Umbilical cord (tissue), 2 donors: ENCODE results near the gene GATAD2A. TPM values are rescaled to one million over a fixed set of nuclear protein-coding genes. Genes with fewer than 3 reads are reported as not detected.
A peak's percentile ranks its signal among the peaks of the same experiment; 100 is the strongest.

ENCODE experiments used
- DNase-seq: peaks from one replicate; pipeline ENCODE4 v3.0.0-alpha.2; 2015; ENCODE audit warnings: low spot score
- total RNA-seq: library from RNA; depleted of rRNA; stranded (reverse); fragments of >200 nt; gene quantifications from one replicate; pipeline ENCODE4 v1.2.3, GENCODE V29; 2014; ENCODE audit warnings: low replicate concordance; ENCODE audit not compliant: insufficient read depth

GATAD2A gene
- total RNA-seq, 1 donor from 2014 or later = 10.4 TPM

DNA sequence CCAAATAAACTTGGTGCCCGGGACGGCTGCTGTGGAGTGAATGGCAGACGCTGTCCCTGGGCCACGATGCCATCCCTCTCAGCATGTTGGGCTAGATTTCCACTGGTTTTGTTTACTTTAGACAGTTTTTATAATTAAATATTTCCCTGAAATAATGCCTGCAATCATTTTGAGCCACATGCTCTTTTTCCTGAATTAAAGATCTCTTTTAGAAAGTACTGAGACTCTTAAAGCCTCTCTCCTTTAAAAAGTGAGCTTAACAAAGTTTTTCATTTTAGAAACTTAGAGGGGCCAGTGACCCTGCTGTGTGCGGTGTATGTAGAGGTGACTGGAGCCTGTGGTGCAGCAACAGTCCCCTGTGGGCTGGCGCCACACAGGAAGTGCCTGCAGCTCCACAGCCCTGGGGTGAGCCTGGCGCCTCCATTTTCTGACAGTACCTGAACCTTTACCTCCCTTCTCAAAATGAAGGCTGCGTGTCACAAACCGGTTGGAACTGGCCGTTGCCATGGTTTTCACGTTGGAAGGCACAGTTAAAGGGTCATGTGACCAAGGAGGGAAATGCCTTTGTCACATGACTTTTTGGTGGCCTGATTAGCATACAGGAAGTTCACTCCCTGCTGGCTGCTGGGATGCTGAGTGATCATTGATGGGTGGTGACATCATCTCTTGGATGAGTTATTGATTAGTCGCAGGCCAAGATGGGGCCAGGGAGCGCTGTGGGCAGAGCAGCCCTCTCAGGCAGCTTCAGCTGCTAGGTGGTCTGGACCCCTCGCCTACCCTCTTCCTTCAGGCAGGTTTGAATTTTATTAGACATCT is 83.6 kb downstream of the GATAD2A start:
- peak; percentile 95 for DNase-seq

DNA sequence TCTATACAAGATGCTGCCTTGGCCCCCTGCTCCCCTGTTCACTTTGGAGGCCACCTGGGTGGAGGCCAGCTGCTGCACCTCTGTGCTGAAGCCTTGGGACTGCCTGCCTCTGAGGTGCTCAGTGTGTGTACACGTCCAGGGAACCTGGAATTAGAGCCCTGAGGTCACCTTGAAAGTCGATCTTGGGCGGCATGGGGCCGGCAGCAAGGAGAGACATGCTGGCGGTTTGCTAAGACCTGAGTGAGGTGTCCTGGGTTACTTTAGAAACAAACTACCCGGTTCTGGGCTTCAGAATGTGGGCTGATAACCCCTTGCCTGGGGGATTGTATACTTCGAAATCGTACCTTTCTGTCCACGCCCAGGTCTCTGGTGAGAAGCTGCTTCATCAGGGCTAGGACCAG is 84.3 kb downstream of the GATAD2A start:
- no peak for DNase-seq

DNA sequence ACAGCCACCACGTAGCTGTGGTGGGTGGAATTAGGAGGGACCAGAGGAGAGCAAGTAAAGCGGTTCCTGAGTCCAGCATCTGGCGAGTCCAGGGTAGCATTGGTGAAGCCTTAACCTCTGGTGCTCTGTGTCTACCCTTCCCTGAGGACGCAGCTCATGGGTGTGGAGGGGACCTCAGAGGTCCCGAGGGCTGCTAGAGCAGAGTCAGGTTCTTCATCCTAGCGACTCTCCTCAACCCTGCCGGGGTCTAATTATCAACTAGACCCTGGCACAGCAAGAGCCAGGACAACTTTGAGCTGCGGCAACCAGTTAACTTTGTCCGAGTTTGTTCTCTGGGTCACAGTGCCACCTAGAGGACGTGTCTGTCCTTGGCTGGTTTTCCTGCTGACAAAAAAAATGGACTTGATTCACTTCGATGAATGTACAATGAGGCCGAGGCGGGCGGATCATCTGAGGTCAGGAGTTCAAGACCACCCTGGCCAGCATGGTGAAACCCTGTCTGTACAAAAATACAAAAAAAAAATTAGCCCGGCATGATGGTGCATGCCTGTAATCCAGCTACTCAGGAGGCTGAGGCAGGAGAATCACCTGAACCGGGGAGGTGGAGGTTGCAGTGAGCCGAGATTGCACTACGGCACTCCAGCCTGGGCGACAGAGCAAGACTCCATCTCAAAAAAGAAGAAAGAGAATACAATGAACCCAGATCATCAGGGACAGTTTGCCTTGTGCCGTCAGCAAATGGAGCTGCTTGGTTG is 84.9 kb downstream of the GATAD2A start:
- peak; percentile 87 for DNase-seq

DNA sequence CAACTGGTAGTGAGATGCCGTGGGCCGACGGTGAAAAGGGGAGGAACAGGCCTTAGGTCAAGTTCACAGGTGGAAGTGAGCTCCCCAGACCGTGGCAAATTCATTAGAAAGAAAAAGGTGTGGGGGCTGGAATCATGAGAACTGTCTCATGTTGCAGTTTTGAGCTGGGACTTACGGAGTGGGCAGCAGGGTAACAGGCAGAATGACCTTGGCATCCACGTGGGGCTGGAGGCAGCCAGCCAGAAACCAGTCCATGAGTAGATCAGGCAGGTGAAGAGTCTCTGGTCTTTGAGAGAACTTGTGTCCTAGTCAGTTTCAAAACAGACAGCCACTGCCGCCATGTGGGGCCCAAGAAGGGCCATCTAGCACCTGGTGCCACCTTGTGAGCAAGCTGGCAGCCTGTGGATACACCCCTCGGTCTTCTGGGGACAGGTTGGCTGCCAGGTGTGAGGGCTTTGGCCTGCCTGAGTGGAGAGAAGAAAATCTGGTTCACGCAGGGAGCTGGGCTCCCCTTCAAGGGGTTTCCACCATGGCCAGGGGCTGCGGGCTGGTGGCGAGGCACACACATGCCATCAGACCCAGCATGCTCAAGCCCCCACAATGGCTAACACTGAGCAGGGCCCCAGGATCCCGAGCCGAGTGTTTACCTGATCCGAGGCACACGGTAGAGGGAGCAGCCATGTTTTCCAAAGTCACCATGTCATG is 86.0 kb downstream of the GATAD2A start:
- DNase-seq = no peak

DNA sequence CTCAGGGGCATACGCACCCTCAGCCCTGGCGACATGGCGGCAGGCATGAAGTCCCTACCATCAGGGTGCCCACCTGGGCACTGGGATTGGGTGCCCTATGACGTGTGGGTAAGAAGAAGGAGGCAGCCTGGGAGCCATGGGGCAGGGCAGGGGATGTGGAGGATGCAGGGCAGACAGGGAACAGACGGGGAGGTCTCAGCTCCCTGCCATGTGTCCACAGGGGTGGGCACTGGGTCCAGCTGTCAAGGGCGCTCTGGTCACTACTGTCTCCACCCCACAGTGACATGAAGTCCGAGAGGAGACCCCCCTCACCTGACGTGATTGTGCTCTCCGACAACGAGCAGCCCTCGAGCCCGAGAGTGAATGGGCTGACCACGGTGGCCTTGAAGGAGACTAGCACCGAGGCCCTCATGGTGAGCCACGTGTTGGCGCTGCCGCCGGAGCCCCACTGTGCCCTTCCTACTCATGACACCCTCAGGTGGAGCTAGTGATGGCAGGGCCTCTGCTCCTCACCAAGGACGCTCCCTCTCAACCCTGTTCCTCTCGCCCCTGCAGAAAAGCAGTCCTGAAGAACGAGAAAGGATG is 86.6 kb downstream of the GATAD2A start:
- DNase-seq = no peak

DNA sequence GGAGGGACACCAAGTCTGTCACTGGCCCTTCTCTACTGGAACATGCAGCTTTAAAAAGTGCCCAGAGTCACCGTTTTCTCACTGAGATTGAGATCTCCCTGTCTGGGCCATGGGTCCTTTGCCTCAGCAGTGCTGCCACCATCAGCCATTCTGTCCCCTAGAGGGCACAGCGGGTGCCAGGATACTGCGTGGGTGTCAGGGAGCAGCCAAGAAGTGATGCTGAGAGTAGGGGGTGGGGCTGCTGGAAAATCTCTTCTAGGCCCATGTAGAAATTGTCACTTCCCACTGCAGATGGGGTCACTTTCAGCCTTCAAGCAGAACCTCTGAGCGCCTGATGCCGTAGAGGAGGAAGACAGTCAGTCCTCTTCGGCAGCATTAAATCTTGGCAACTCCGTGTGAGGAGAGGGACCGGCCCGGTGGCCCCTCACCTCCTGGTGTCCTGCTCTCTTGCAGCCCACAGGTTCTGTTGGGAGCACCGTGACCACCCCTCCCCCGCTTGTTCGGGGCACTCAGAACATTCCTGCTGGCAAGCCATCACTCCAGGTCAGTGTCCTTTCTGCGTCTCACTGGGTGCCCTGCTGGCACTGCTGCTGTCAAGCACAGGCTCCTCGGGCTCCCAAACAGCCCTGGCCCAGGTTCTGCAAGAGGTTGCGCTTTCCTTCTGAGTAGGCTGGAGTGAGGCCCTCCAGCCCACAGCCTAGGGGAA is 88.5 kb downstream of the GATAD2A start:
- DNase-seq = no peak

DNA sequence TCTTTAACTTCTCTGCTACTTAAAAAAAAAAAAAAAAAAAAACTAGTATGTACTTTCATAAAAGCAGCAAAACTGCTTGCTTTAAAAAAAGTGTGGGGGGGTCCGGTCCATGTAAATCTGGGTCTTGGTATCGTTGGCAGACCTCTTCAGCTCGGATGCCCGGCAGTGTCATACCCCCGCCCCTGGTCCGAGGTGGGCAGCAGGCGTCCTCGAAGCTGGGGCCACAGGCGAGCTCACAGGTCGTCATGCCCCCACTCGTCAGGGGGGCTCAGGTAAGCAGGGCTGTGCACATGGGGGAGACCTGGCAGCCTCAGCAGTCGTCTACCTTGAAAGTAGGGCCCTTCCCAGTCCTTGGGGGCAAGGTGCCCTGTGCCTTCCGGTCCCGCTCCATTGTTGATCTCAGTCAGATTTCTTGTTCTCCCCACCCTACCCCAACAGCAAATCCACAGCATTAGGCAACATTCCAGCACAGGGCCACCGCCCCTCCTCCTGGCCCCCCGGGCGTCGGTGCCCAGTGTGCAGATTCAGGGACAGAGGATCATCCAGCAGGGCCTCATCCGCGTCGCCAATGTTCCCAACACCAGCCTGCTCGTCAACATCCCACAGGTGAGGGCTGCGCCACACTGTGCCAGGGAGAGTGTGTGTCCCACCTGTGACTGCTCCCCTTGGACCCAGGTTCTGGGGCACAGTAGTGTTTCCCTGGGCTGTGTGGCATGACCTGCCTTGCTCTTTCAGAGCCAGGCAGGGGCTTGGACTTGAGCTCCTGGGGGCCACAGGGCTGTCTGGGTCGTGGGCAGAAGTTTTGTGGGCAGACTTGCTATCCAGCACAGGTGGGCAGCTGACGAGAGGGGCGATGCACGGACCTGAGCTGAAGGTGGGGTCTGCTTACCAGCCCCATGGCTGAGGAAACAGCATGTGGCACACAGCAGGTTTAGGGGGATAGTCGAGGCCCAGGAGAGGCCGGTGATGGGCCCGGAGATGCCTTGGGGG is 90.4 kb downstream of the GATAD2A start:
- DNase-seq = no peak

DNA sequence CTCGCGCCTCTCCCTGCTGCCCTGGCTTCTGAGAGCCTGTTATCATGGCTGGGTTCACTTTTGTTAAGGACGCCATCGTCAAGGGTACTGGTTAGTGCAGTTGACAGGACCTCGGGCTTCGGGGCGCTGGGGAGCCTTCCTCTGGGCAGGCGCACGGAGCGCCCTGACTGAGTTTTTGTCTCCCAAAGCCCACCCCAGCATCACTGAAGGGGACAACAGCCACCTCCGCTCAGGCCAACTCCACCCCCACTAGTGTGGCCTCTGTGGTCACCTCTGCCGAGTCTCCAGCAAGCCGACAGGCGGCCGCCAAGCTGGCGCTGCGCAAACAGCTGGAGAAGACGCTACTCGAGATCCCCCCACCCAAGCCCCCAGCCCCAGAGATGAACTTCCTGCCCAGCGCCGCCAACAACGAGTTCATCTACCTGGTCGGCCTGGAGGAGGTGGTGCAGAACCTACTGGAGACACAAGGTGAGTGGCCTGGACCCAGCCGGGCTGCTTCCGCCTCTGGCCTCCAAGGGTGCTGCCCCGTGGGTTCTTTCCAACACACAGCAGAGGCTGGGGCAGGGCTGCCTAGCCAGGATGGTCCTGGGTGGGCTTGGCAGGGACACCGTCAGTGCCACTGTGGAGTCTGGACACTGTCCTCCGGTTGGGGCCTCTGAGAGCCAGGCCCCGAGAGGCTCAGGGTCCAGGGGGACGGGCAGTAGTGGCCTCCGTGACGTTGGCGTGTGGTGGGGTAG is 92.9 kb downstream of the GATAD2A start:
- DNase-seq = no peak

DNA sequence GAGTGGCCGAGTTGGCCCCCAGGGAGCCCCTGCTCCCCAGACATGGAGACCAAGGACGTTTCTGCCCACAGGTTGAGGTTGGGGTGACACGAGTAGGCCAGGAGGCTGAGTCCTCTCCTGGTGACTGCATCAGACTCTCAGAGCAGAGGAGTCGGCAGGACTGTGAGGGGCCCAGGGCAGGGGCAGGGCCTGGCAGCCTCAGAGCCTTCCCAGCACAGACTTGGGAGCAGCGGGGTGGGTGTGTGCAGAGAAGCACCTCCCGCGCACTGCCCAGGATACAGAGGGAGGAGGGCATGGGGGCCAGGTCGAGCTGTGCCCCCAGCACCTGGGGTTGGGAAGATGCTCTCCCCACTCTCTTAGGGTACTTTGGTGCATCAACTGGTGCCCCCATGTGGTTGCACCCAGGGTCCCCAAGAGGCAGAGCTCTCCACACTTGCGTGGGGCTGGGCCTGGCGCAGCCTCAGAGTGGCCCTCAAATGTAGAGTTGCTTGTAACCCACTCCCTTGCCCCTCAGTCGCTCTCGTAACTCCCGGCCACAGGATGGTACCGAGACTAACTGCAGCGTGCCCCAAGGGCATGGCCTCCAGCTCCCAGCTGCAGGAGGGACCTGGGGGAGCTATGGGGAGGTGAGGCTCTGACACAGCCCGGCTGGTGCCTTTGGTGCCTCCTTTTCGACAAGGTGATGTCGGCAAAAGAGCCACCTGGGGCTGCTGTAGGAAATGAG is 94.0 kb downstream of the GATAD2A start:
- DNase-seq = peak; percentile 48

DNA sequence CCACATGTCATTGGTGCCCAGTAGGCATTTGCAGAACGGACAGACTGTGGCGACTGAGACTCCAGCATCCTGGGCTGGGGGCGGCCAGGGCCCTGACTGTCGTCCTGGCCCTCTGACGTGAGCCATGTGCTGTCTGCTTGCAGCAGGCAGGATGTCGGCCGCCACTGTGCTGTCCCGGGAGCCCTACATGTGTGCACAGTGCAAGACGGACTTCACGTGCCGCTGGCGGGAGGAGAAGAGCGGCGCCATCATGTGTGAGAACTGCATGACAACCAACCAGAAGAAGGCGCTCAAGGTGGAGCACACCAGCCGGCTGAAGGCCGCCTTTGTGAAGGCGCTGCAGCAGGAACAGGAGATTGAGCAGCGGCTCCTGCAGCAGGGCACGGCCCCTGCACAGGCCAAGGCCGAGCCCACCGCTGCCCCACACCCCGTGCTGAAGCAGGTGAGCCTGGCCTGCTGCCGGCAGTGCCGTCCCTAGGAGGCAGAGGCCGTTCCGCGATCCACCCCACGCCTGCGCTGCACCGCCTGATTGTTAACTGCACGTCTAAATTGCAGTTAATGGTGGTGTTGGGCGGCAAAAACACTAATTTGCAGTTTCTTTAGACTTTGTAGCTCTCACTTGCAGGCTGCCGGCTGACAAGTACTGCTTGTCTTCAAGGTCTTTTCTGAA is 95.6 kb downstream of the GATAD2A start:
- no peak for DNase-seq

DNA sequence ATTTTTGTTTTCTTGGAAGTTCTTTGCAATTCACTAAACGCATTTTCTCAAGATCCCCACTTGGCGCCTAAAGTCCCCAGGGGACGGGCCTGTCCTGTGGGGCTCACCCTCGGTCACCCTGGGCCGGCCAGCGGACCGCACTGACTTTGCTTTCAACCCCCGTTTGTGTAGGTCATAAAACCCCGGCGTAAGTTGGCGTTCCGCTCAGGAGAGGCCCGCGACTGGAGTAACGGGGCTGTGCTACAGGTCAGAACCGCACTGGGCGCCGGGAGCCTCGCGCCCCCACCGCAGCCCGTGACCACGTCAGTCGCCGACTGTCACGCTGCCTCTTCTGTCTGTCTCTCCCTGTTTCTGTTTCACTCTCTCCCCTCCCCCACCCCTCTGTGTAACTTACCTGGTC is 96.3 kb downstream of the GATAD2A start:
- no peak for DNase-seq

DNA sequence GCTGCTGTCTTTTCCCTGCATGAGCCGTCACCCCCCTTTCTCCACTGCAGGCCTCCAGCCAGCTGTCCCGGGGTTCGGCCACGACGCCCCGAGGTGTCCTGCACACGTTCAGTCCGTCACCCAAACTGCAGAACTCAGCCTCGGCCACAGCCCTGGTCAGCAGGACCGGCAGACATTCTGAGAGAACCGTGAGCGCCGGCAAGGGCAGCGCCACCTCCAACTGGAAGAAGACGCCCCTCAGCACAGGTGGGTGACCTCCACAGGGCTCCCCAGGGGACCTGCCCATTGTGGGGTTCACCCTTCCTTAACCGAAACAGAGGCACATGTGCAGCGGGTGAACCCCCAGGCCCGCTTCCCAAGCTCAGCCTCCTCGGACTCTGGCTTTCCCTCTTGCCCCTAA is 96.8 kb downstream of the GATAD2A start:
- DNase-seq = no peak

DNA sequence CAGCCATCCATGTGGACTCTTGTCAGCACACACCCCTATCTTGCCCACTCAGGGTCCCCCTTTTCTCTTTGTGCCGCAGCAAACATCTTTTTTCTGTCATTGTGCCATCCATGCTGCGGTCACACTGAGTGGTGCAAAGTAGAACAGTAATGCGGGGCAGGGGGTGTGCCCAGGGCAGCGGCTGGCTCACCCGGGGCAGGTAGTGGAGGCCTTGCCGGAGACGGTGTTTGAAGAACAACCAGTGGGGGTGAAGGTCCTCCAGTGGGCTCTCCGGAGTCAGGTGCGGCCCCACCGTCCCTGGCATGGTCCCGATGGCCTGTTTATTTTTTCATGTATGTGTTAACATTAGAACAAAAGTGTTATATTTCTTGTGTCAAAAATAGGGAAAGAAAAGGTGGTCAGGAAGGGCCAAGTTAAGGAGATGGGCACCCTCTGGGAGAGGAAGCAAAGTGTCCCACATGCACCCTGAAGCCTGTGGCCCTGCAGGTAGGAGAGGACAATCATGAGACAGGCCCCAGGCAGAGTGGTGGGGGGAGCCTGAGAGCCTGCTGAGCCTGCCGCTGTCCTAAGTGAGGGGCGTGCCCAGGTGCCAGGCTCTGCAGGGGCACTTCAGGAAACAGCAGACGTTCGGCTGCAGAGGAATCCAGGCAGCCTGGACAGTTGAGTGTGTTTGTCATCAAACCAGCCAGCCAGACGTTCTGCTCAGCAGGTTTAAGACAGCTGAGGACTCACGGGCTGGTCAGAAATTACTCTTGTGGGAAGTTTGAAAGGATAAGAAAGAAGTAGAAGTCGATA is 97.5 kb downstream of the GATAD2A start:
- no peak for DNase-seq

DNA sequence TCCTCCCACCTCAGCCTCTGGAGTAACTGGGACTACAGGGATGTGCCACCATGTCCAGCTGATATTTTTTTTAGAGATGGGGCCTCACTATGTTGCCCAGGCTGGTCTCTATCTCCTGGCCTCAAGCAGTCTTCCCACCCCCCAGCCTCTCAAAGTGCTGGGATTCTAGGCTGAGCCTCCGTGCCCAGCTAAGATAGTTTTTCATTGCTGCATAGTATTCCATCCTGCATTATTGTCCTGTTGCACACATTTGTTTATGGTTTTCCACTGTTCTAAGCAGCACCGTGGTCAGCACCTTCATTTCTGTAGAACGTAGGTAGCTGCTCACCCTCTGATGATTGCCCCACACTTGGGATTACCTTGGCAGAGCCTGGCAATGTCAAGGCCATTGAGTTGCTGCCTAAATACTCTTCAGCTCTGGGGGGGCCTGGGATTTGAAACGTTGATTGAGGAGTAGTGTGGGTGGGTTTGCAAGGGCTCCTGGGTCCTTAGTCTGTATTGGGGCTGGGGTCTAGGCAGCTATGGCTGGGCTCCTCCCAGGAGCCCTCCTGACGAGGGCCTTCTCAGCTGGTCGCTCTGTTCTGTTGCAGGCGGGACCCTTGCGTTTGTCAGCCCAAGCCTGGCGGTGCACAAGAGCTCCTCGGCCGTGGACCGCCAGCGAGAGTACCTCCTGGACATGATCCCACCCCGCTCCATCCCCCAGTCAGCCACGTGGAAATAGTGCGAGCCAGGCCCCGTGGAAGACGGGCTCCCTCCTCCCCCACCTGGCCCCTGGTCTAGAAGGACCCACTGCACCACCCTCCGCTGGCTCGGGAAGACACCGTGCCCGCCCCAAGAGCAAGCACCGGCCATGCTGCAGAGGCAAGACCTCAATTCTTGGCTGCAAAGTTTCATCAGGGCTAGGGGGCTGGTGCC is 99.5 kb downstream of the GATAD2A start:
- DNase-seq = no peak

DNA sequence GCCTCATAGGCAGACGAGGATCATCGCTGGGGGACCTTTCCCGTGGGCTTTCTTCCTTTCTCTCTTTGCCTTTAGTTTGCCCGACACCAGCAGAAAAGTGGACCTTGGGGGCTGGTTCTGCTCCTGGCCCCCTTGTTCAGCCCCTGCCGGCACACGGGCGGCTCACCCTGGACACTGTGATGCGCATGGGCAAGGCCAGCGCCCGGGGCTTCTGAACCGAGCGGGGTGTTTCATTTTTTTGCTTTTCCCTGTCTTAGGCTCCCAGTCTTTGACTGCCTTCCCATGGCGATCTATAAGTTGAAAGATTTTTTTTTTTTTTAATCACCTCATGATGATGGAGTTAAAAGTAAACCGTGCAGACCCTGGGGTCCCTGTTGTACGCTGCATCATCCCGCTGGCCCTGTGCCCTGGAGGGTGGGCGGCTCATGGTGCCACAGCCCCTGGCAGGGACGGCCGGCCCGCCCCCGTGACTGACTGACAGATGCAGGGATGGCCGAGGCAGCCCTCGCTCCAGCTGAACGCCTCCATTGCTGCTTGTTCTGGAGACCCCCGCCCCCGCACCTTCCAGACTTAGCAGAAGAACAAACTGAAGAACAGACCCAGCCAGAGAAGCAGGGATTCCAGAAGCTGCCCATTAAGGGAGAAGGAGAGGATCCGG is 100.3 kb downstream of the GATAD2A start:
- no peak for DNase-seq

DNA sequence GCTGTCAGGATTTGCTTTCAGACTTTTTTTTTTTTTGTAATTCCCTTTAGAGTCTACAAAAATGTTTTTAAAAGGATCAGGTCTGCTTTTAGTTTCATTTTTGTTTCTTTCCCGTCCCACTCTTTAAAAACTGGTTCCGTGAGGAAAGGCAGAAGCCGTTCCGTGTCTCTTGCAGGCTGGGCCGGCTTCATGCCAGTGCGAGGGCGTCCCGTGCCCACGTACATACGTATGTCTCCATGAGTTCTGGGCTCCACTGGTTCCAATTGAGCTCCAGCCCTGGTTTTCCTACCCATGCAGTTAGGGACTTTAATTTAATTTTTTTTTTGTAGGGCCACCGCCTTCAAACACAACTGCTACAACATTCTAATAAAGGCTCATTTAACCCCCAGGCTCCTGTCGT is 101.1 kb downstream of the GATAD2A start:
- no peak for DNase-seq
